Inferior parietal cortex (tissue), 1 donor: ENCODE results near the gene MIA.
"Not testable (repeated sequence)": the region's sequence is repeated elsewhere in the genome, so short reads cannot be mapped to it uniquely, and the experiment has no call there.

ENCODE experiments used
- DNase-seq: peaks from one replicate; pipeline ENCODE4 v3.0.0-alpha.2; 2016; ENCODE audit errors: extremely low spot score

Gene MIA

GRCh38 chr19:40822704-40823553 lies 47.6 kb downstream of the MIA start:
- not testable (repeated sequence) for DNase-seq

GRCh38 chr19:40824916-40825315 lies 49.6 kb downstream of the MIA start:
- not testable (repeated sequence) for DNase-seq

DNA sequence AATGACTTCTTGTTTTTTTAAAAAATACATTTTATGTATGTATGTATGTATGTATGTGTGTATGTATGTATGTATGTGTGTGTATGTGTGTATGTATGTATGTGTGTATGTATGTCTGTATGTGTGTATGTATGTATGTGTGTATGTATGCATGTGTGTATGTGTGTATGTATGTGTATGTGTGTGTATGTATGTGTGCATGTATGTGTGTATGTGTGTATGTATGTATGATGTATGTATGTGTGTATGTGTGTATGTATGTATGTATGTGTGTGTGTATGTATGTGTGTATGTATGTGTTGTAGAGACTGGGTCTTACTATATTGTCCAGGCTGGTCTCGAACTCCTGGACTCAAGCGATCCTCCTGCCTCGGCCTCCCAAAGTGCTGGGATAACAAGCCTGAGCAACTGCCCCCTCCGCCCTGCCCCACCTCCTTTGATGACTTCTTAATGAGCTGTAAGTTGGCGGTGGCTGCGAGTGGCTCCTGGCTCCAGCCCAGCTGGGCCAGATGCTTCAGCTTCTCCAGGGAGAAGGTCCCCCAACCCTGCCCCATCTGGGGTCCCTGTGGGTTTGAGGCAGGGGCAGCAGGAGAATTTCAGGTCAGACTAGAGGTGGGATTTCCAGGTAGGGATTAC lies 50.3 kb downstream of the MIA start:
- not testable (repeated sequence) for DNase-seq

DNA sequence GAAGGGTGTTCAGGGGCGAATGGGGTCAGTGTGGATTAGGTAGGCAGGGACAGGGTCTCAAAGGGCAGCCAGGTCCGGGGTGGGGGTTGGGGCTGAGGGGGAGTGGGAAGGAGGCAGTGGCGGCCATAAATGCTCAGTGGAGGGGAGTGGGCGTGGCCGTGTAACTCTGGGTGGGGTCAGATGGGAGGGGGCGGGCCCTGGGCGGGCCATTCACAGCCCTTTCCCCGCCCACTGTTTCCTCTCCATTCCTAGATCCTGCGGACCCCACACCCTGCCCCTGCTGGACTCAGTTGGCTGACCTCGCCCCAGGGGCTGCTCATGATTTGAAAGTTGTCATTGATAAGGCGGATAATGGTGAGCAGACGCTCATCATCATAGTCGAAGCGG lies 51.0 kb downstream of the MIA start:
- DNase-seq: not testable (repeated sequence)

DNA sequence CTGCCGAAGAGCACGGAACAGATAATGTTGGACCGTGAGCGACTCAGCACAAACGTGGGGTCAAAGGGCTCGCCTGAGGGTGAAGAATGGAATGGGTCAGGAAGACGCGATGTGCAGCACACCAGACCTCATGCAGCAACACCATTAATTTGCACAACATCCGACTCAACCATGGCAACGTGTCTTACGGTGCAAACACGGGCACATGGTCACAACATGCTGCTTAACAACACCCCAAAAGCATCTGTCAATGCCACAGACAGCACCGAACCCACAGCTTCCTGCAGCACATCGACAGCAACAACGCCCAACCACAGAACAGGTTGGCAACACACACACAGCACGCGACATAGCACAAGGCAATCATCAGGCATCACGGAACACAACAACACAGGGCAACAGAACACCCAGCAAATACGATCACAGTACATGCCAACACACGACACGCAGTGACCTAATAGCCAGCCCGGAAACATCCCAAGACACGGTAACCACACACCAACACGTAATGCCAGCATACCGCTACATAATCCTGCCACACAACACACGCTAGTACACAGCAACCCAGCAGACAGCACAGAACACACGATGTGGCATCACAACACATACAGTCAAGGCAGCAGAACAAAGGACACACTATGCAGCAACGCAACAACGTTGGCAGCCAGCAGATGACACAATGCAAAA lies 51.5 kb downstream of the MIA start:
- not testable (repeated sequence) for DNase-seq
